IPS-11a (cell line): ENCODE data around the gene ITLN2.
"Not testable (repeated sequence)": the region's sequence is repeated elsewhere in the genome, so short reads cannot be mapped to it uniquely, and the experiment has no call there.

ENCODE experiments used
- H3K4me3 ChIP-seq: one replicate; pipeline ENCODE4 v1.5.1; 2013; ENCODE audit warnings: low read depth, low read length, control low read depth

The ITLN2 gene

DNA sequence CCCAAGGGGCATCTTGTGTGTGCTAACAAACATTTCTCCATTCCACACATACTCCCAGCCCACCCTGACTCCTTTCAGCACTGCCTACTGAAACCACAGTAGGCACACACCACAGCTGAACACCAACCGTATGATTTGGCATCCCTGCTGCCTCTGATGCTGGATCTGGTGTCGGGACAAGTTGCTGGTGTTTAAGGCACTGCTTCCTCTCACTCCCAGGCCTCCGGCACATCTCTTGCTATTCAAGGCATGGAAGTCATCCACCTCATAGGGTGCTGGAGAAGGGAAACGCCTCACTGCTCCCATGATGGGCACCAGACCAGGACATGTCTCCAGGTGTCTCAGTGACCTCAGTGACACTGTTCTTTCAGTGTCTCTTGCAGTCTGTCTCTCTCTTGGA, 2.4 kb upstream of the ITLN2 start:
- no peak overlapping the region for H3K4me3 ChIP-seq

DNA sequence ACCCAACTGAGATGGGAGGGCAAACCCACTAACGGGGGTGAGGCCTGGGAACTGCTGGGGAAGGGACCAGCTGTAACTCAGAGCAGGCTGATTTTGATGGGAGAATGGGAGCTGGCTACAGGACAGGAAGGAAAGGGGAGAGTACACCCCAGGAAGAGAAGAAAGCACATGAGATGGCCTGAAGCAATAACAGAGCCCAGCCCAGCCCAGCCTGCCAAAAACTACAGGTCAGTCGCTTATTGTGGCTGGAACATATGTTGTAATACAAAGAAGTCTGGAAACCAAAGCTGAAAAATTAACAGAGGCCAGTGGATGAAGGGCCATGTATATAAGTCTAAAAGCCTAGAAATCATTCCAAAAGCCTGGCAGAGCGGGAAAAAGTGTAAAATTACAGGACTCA, 1.6 kb downstream of the ITLN2 start:
- H3K4me3 ChIP-seq = no peak overlapping the region

DNA sequence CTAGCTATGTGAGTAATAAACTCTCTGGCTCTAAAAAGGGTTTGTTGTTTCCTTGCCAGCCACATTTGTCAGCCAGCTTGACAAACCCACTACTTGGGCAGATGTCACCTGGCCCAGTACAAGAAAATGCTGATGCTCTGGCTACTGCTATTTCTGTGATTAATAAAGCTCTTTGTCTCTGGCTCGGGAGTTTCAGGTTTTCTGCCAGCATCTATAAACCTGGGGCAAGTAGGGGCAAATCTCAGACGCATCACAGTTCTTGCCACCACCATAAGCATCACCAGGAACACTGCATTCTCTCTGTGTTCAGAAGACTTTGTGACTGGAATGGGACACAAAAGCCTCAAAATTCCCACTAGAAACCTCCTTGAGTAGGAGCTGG, 2.5 kb downstream of the ITLN2 start:
- no peak overlapping the region for H3K4me3 ChIP-seq

DNA sequence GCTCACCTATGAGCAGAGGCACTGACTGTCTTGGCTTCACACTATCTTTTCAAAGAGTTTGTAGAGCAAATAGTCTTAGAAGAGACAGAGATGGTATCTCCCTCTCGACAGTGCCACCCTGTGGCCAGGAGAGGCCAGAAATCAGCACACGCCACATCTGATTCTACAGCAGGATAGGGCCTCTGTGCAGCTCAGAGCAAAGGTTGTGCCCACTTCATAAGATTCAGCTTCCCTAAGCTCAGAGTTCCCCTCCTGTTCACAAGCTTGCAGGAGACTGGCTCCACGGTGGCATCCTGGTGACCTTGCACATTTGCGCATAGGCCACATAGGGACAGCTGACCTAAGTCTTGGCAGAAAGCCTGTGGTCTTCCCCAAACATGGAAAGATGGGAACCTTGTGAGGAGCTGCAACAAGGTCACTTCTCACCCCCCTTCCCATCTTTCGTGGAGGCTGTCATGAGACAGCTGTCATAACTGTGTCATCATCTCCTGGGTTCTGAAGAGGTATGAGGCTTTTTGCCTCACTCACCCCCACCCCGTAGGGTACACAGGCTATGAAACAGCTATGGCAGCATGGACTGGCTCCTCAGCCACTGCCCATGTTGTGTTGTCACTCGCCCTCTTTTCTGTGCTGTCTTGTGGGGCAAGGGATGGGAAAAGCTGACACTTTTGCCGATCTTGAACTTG, 3.0 kb downstream of the ITLN2 start:
- H3K4me3 ChIP-seq = no peak overlapping the region

DNA sequence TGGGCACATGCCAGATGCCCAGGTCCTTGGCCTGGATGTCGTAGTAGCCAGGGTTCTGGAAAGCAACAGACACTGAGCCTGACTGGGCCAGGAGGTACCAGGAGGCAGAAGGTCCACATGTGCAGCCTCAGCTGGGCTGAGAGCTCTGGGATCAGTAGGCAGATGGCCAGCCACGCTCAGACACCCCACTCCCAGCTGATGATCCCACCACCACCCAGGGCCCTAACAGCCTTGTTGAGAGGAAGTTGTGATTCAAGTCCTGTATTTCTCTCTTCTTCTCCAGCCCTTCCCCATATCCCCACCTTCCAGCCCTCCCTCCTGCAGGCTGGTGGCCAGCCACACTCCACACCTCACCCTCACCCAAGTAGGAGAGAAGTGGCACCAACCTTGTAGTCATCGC, 4.0 kb downstream of the ITLN2 start:
- H3K4me3 ChIP-seq = no peak overlapping the region

DNA sequence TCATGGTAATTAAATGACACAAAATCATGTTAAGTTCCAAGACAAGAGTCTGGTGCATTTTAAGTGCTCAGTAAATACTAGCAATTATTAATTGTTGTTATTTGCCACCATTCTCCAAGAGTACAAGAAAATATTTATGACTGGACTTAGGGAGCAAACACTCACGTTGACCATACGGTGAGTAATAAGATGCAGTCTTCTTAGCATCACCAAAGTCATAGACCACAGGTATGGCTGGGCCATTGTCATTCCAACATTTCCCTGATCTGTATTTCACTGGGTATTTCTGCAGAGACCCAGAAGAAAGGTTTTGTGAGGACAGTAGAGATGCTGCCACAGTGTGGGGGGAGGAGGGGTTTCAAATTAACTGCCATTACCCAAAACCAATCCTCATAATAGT, 4.7 kb downstream of the ITLN2 start:
- no peak overlapping the region for H3K4me3 ChIP-seq

DNA sequence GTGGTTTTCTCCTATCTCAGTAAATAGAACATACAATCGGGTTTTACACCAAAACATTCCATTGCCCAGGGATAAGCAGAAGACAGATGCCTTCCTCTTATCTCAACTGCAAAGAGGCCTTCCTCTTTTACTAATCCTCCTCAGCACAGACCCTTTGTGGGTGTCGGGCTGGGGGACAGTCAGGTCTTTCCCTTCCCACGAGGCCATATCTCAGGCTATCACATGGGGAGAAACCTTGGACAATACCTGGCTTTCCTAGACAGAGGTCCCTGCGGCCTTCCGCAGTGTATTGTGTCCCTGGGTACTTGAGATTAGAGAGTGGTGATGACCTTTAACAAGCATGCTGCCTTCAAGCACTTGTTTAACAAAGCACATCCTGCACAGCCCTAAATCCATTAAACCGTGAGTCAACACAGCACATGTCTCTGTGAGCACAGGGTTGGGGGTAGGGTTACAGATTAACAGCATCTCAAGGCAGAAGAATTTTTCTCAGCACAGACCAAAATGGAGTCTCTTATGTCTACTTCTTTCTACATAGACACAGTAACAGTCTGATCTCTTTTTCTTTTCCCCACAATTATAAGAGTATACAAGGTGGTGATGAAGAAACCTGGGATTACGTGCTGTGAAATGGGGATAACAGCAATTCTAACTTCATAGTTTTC, 5.3 kb downstream of the ITLN2 start:
- not testable (repeated sequence) for H3K4me3 ChIP-seq

DNA sequence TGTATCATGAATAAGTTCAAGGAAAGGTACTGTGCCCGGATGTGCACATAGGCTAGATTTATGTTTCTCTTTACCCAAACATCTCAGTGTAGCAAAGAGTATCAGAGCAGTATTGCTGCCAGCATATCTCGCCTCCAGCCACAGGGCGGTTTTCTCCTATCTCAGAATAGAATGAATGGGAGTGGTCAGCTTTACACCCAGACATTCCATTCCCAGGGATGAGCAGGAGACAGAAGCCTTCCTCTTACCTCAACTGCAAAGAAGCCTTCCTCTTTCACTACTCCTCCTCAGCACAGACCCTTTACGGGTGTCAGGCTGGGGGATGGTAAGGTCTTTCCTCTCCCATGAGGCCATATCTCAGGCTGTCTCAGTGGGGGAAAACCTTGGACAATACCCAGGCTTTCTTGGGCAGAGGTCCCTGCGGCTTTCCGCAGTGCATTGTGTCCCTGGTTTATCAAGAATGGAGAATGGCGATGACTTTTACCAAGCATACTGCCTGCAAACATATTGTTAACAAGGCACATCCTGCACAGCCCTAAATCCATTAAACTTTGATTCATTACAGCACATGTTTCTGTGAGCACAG, 7.3 kb downstream of the ITLN2 start:
- not testable (repeated sequence) for H3K4me3 ChIP-seq

DNA sequence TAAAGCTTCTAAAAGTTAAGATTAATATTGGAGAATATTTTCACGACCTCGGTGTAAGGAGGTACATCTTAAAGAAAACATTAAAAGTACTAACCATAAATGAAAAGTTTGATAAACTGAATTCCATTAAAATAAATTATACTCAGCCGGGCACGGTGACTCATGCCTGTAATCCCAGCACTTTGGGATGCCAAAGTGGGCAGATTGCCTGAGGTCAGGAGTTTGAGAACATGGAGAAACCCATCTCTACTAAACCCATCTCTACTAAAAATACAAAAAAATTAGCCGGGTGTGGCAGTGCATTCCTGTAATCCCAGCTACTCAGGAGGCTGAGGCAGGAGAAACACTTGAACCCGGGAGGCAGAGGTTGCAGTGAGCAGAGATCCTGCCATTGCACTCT, 8.7 kb downstream of the ITLN2 start:
- H3K4me3 ChIP-seq = not testable (repeated sequence)

DNA sequence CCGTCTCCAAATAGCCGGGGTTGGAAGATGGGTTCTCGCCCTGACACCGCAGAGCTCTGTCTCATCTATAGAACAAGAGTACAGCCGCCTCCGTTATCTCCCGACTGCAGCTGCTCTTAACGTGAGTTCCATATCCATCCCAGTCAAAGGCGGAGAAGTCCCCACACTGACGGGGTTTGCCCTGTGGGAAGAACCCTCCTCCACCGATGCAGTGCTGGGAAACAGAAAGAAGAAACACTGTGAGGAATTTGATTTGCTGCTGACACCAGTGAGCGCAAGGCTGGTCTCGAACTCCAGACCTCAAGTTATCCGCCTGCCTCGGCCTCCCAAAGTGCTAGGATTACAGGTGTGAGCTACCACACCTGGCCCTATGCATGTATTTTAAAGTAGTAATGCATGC, 9.5 kb downstream of the ITLN2 start:
- no peak overlapping the region for H3K4me3 ChIP-seq

DNA sequence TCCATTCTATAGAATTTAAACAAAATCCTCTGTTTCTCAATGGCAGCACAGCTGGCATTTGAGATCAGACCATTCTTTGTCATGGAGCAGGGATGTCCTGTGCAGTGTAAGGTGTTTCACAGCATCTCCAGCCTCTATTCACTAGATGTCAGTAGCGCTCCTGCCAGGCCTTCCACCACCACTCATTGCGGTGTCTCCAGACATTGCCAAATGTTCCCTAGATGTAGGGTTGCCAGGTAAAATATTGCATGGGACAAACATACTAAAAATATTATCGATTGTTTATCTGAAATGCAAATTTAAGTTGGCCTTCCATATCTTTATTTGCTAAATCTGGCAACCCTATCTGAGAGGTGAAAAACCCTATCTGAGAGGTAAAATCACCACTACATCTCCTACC, 11.7 kb downstream of the ITLN2 start:
- H3K4me3 ChIP-seq = no peak overlapping the region

DNA sequence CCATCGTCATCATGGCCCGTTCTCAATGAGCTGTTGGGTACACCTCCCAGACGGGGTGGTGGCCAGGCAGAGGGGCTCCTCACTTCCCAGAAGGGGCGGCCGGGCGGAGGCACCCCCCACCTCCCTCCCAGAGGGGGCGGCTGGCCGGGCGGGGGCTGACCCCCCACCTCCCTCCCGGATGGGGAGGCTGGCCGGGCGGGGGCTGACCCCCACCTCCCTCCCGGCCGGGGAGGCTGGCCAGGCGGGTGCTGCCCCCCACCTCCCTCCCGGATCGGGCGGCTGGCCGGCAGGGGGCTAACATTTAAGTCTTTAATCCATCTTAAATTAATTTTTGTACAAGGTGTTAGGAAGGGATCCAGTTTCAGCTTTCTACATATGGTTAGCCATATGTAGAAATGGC, 17.9 kb downstream of the ITLN2 start:
- not testable (repeated sequence) for H3K4me3 ChIP-seq

DNA sequence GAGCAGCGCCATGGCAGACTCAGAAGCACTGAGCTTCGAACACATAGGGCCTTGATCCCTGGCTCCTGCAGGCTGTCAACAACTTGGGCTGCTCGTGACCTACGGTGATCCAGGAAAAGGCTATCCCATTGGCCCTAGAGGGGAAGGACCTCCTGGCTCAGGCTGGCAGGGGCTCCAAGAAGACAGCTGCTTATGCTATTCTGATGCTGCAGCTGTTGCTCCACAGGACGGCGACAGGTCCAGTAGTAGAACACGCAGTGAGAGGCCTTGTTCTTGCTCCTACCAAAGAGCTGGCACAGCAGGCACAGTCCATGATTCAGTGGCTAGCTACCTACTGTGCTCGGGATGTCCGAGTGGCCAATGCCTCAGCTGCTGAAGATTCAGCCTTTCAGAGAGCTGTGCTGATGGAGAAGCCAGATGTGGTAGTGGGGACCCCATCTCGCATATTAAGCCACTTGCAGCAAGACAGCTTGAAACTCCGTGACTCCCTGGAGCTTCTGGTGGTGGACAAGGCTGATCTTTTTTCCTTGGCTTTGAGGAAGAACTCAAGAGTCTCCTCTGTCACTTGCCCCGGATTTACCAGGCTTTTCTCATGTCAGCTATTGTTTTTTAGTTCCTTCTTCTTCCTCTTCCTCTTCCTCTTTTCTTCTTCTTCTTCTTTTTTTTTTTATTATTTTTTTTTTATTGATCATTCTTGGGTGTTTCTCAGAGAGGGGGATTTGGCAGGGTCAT, 18.9 kb downstream of the ITLN2 start:
- no peak overlapping the region for H3K4me3 ChIP-seq

DNA sequence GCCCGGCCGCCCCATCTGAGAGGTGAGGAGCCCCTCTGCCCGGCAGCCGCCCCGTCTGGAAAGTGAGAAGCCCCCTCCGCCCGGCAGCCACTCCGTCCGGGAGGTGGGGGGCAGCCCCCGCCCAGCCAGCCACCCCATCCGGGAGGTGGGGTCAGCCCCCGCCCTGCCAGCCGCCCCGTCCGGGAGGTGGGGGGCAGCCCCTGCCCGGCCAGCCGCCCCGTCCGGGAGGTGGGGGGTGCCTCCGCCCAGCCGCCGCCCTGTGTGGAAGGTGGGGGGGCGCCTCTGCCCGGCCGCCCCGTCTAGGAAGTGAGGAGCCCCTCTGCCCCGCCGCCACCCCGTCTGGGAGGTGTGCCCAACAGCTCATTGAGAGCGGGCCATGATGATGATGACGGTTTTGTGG, 21.3 kb downstream of the ITLN2 start:
- H3K4me3 ChIP-seq = not testable (repeated sequence)

DNA sequence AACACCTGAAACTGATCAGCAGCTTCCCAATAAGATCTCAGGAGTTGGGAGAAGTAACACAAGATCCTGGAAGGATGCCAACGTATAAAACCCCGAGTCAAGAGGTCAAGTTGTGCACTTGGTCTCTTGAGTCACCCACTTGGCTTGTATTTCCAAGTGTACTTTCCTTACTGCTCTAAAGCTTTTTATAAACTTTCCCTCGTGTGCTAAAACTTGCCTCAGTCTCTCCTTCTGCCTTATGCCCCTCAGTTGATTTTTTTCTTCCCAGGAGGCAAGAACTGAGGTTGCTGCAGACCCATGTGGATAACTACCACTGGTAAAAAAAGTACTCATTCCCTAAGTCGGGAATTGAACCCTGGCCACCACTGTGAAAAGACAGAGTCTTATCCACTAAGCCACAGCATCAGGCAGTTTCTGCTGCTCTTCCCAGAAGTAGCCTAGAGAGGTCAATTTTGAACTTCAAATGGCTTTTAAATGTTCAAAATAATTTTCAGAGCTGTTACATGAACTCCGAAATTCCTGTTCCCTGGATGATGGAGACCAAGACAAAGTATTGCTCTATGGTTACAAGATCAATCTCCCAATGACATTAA, 28.9 kb downstream of the ITLN2 start:
- no peak overlapping the region for H3K4me3 ChIP-seq

DNA sequence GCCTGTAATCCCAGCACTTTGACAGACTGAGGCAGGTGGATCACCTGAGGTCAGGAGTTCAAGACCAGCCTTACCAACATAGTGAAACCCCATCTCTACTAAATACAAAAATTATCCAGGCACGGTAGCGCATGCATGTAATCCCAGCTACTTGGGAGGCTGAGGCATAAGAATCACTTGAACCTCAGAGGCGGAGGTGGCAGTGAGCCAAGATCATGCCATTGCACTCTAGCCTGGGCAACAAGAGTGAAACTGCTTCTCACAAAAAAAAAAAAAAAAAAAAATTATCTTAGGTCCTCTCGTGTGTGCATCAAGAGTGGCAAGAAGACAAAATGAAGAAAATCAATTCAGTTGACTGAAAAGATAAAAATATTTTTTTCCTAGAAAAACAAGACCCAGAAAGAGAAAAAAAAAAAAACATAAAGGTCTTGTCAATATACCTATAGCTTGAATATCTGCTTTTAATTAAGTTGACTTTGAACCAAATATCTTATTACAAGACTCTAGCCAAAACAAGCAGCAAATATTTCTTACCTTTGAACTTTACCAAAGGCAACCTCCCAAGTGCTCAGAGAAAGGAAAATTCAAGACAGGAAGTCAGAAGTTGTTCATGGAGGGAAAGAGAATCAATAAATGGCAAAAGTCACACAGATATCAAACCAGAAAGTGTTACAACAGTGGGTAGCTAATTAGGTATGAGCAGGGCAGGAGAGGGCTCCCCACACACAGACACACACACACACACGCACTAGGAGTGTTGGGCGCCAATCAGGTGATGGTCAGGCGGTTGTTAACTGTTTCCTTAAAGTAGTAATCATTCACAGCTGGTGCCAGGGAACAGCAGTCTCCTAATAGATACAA, 29.6 kb downstream of the ITLN2 start:
- no peak overlapping the region for H3K4me3 ChIP-seq

DNA sequence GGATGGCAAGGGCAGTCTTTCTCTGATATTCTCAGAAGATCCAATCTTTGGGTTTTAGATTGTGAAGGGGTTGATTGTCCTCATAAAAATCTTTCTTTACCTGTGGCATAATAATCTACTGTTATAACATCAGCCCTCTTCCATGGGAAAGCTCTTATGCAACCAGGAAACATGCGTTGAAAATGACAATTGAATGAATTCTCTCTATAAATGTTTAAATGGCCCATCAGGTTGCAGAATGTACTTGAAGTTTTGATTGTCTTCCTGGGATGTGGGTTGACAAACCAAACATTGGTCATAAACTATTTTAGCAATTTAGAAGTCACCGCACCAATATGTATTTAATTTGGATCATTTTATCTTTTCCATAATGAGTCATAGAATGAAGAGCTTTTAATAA, 37.9 kb downstream of the ITLN2 start:
- H3K4me3 ChIP-seq = no peak overlapping the region

DNA sequence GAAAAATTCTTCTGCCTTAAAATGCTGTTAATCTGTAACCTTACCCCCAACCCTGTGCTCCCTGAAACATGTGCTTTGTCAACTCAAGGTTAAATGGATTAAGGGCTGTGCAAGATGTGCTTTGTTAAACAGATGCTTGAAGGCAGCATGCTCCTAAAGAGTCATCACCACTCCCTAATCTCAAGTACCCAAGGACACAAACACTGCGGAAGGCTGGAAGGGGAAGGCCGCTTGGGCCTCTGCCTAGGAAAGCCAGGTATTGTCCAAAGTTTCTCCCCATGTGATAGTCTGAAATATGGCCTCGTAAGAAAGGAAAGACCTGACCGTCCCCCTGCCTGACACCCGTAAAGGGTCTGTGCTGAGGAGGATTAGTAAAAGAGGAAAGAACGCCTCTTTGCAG, 41.4 kb downstream of the ITLN2 start:
- H3K4me3 ChIP-seq = not testable (repeated sequence)

DNA sequence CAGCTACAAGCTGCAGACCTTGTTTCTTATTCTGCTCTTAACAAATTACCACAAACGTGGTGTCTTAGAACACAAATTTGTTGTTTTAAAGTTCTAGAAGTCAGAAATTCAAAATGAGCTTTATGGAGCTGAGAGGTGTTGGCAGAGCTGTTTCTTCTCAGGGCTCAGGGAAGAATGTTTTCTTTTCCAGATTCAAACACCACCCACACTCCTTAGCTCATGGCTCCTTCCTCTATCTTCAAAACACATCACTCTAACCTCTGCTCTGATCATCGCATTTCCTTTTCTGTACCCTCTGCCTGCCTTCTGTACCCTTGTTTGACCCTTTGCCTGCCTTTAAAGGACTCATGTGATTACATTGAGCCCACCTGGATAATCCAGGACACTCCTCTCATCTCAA, 42.7 kb downstream of the ITLN2 start:
- H3K4me3 ChIP-seq = no peak overlapping the region

DNA sequence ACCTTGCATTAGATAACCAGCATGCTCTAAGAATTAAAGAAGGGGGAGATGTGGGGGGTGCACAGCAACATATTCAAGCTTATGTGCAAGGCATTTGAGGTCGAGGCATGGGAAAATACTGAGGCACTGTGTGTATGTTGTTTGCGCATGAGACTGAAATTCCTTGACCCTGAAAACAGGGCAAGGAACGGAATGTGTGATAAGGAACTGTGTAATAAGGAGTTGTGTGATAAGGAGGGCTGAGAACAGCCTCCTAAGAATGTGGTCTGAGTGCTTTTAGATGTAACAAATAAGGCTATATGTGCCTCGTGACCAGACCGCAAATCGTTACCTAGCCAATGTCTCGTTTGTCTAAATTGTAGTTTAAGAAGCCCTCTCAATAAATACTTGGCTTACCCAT, 43.2 kb downstream of the ITLN2 start:
- H3K4me3 ChIP-seq = no peak overlapping the region
